ENCODE measurements around the gene ACAD11.

Gene ACAD11

GRCh38 chr3:132521901-132522300 is 137.7 kb downstream of the ACAD11 start:
- DNase-seq (ENCODE audit: low spot score): no peak
- no CpG with 5 or more reads among the region's 5 CpGs for whole genome bisulfite sequencing, 2 donors (ENCODE audit: extremely low coverage in 2 of 2, insufficient read length in 2 of 2, insufficient replicate concordance in 1 of 2)
- no peak overlapping the region for H2BK12ac ChIP-seq (ENCODE audit: low read length)
- H3K4me2 ChIP-seq (ENCODE audit: insufficient read depth, low read length, poor library complexity, severe bottlenecking): no peak overlapping the region
- no peaks in the 10 kb centered on the region for H3K27me3 ChIP-seq (ENCODE audit: control insufficient read depth in 3 of 3, insufficient read depth in 3 of 3, low read depth in 1 of 3, low read length in 3 of 3)
- no peak overlapping the region for H2AFZ ChIP-seq (ENCODE audit: low read length)
- no peak overlapping the region for H3K4ac ChIP-seq (ENCODE audit: low read length)
- H4K8ac ChIP-seq (ENCODE audit: low read depth, low read length): no peak overlapping the region
- H3K14ac ChIP-seq (ENCODE audit: low read length): no peak overlapping the region
- H3K27ac ChIP-seq (replicated peaks; ENCODE audit: low read length): no peak overlapping the region
- H3K4me1 ChIP-seq (ENCODE audit: control insufficient read depth in 2 of 2, insufficient read depth in 1 of 2, low read depth in 1 of 2, low read length in 2 of 2): no peaks in the 10 kb centered on the region
- H2AK5ac ChIP-seq (ENCODE audit: low read depth, low read length): no peak overlapping the region
- H3K79me1 ChIP-seq (ENCODE audit: low read depth, low read length): no peaks in the 10 kb centered on the region
- H2BK120ac ChIP-seq (ENCODE audit: low read depth, low read length): no peak overlapping the region
- H3K9me3 ChIP-seq (replicated peaks in 1 of 2; ENCODE audit: control insufficient read depth in 2 of 2, insufficient read depth in 1 of 2, low read depth in 1 of 2, low read length in 2 of 2): no peaks in the 10 kb centered on the region
- H4K91ac ChIP-seq (ENCODE audit: low read depth, low read length, poor library complexity): no peak overlapping the region
- no peak overlapping the region for H3K18ac ChIP-seq (ENCODE audit: low read length)
- peaks cover 9 to 96% of the 10 kb centered on the region in 2 donors for H3K36me3 ChIP-seq (replicated peaks in 1 of 2; ENCODE audit: control insufficient read depth in 2 of 2, insufficient read depth in 2 of 2, low read length in 2 of 2)
- H3K23ac ChIP-seq (ENCODE audit: low read depth, low read length, poor library complexity): no peak overlapping the region
- no peak overlapping the region for H2BK5ac ChIP-seq (ENCODE audit: low read length)
- no peak overlapping the region for H3K9ac ChIP-seq (ENCODE audit: low read depth, low read length, poor library complexity)
- H3K4me3 ChIP-seq (ENCODE audit: low read length in 2 of 2): no peak overlapping the region
- H2BK15ac ChIP-seq (ENCODE audit: low read length): no peak overlapping the region

GRCh38 chr3:132519914-132520313 is 139.7 kb downstream of the ACAD11 start:
- H3K4me2 ChIP-seq (ENCODE audit: insufficient read depth, low read length, poor library complexity, severe bottlenecking): no peak overlapping the region
- no peak overlapping the region for H2AK5ac ChIP-seq (ENCODE audit: low read depth, low read length)
- WGBS, 2 donors (ENCODE audit: extremely low coverage in 2 of 2, insufficient read length in 2 of 2, insufficient replicate concordance in 1 of 2): no CpG with 5 or more reads among the region's 5 CpGs
- H2BK15ac ChIP-seq (ENCODE audit: low read length): no peak overlapping the region
- H3K9ac ChIP-seq (ENCODE audit: low read depth, low read length, poor library complexity): no peak overlapping the region
- no peak overlapping the region for H3K4ac ChIP-seq (ENCODE audit: low read length)
- no peak overlapping the region for H3K27ac ChIP-seq (replicated peaks; ENCODE audit: low read length)
- H3K79me1 ChIP-seq (ENCODE audit: low read depth, low read length): no peaks in the 10 kb centered on the region
- peaks cover 8 to 98% of the 10 kb centered on the region in 2 donors for H3K36me3 ChIP-seq (replicated peaks in 1 of 2; ENCODE audit: control insufficient read depth in 2 of 2, insufficient read depth in 2 of 2, low read length in 2 of 2)
- H4K91ac ChIP-seq (ENCODE audit: low read depth, low read length, poor library complexity): no peak overlapping the region
- H3K4me1 ChIP-seq (ENCODE audit: control insufficient read depth in 2 of 2, insufficient read depth in 1 of 2, low read depth in 1 of 2, low read length in 2 of 2): no peaks in the 10 kb centered on the region
- H2AFZ ChIP-seq (ENCODE audit: low read length): no peak overlapping the region
- no peaks in the 10 kb centered on the region for H3K27me3 ChIP-seq (ENCODE audit: control insufficient read depth in 3 of 3, insufficient read depth in 3 of 3, low read depth in 1 of 3, low read length in 3 of 3)
- DNase-seq (ENCODE audit: low spot score): no peak
- no peak overlapping the region for H4K8ac ChIP-seq (ENCODE audit: low read depth, low read length)
- H2BK120ac ChIP-seq (ENCODE audit: low read depth, low read length): no peak overlapping the region
- no peak overlapping the region for H3K14ac ChIP-seq (ENCODE audit: low read length)
- H3K18ac ChIP-seq (ENCODE audit: low read length): no peak overlapping the region
- no peaks in the 10 kb centered on the region for H3K9me3 ChIP-seq (replicated peaks in 1 of 2; ENCODE audit: control insufficient read depth in 2 of 2, insufficient read depth in 1 of 2, low read depth in 1 of 2, low read length in 2 of 2)
- no peak overlapping the region for H3K23ac ChIP-seq (ENCODE audit: low read depth, low read length, poor library complexity)
- H2BK12ac ChIP-seq (ENCODE audit: low read length): no peak overlapping the region
- H2BK5ac ChIP-seq (ENCODE audit: low read length): no peak overlapping the region
- no peak overlapping the region for H3K4me3 ChIP-seq (ENCODE audit: low read length in 2 of 2)

DNA sequence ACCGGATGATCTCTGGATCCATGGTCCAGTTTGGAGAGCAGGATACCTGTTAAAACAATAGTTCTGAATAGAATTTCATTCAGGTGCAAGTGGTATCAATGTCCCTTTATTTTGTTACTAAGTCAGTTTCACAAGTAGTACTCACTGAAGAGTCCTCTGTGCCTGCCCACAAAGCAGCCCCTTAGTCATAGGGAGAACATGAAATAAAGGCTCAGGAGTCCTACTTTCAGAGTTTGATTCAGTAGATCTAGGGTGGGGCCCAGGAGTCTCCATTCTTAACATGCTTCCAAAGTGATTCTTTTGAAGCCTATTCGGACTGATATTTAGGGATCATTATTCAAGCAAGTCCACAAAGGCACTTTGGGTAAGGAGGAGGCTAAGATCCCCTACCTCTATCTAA is 142.3 kb downstream of the ACAD11 start:
- Histone ChIP-seq H3K36me3 (replicated peaks in 1 of 2; ENCODE audit: control insufficient read depth in 2 of 2, insufficient read depth in 2 of 2, low read length in 2 of 2) (peaks cover 10 to 98% of the 10 kb centered on the region in 2 donors), H3K27me3 (ENCODE audit: control insufficient read depth in 3 of 3, insufficient read depth in 3 of 3, low read depth in 1 of 3, low read length in 3 of 3) (no peaks in the 10 kb centered on the region)

GRCh38 chr3:132513057-132513456 is 146.6 kb downstream of the ACAD11 start:
- Histone ChIP-seq H3K9ac (ENCODE audit: low read depth, low read length, poor library complexity) (no peak overlapping the region), H3K18ac (ENCODE audit: low read length) (no peak overlapping the region), H2AFZ (ENCODE audit: low read length) (no peak overlapping the region), H3K4me3 (ENCODE audit: low read length in 2 of 2) (no peak overlapping the region), H2BK12ac (ENCODE audit: low read length) (no peak overlapping the region), H4K8ac (ENCODE audit: low read depth, low read length) (no peak overlapping the region), H3K36me3 (replicated peaks in 1 of 2; ENCODE audit: control insufficient read depth in 2 of 2, insufficient read depth in 2 of 2, low read length in 2 of 2) (peaks cover 14 to 99% of the 10 kb centered on the region in 2 donors), H2AK5ac (ENCODE audit: low read depth, low read length) (no peak overlapping the region), H3K27ac (replicated peaks; ENCODE audit: low read length) (no peak overlapping the region), H2BK120ac (ENCODE audit: low read depth, low read length) (no peak overlapping the region), H2BK15ac (ENCODE audit: low read length) (no peak overlapping the region), H3K4ac (ENCODE audit: low read length) (no peak overlapping the region), H3K23ac (ENCODE audit: low read depth, low read length, poor library complexity) (no peak overlapping the region), H3K27me3 (ENCODE audit: control insufficient read depth in 3 of 3, insufficient read depth in 3 of 3, low read depth in 1 of 3, low read length in 3 of 3) (no peaks in the 10 kb centered on the region), H4K91ac (ENCODE audit: low read depth, low read length, poor library complexity) (no peak overlapping the region), H3K4me1 (ENCODE audit: control insufficient read depth in 2 of 2, insufficient read depth in 1 of 2, low read depth in 1 of 2, low read length in 2 of 2) (no peaks in the 10 kb centered on the region), H3K14ac (ENCODE audit: low read length) (no peak overlapping the region), H3K4me2 (ENCODE audit: insufficient read depth, low read length, poor library complexity, severe bottlenecking) (no peak overlapping the region), H3K79me1 (ENCODE audit: low read depth, low read length) (no peaks in the 10 kb centered on the region), H3K9me3 (replicated peaks in 1 of 2; ENCODE audit: control insufficient read depth in 2 of 2, insufficient read depth in 1 of 2, low read depth in 1 of 2, low read length in 2 of 2) (no peaks in the 10 kb centered on the region), H2BK5ac (ENCODE audit: low read length) (no peak overlapping the region)
- DNase-seq (ENCODE audit: low spot score): no peak
- no CpG with 5 or more reads among the region's 5 CpGs for WGBS, 2 donors (ENCODE audit: extremely low coverage in 2 of 2, insufficient read length in 2 of 2, insufficient replicate concordance in 1 of 2)

More for the DNA sequence above, 142.3 kb downstream of the ACAD11 start:
- Histone ChIP-seq H2AFZ (ENCODE audit: low read length) (no peak overlapping the region), H2AK5ac (ENCODE audit: low read depth, low read length) (no peak overlapping the region), H3K18ac (ENCODE audit: low read length) (no peak overlapping the region), H3K4me2 (ENCODE audit: insufficient read depth, low read length, poor library complexity, severe bottlenecking) (no peak overlapping the region), H2BK5ac (ENCODE audit: low read length) (no peak overlapping the region), H3K9me3 (replicated peaks in 1 of 2; ENCODE audit: control insufficient read depth in 2 of 2, insufficient read depth in 1 of 2, low read depth in 1 of 2, low read length in 2 of 2) (no peaks in the 10 kb centered on the region), H3K4ac (ENCODE audit: low read length) (no peak overlapping the region), H2BK12ac (ENCODE audit: low read length) (no peak overlapping the region), H4K8ac (ENCODE audit: low read depth, low read length) (no peak overlapping the region), H4K91ac (ENCODE audit: low read depth, low read length, poor library complexity) (no peak overlapping the region), H2BK120ac (ENCODE audit: low read depth, low read length) (no peak overlapping the region), H3K4me3 (ENCODE audit: low read length in 2 of 2) (no peak overlapping the region), H3K79me1 (ENCODE audit: low read depth, low read length) (no peaks in the 10 kb centered on the region), H3K9ac (ENCODE audit: low read depth, low read length, poor library complexity) (no peak overlapping the region), H3K23ac (ENCODE audit: low read depth, low read length, poor library complexity) (no peak overlapping the region), H3K27ac (replicated peaks; ENCODE audit: low read length) (no peak overlapping the region), H2BK15ac (ENCODE audit: low read length) (no peak overlapping the region), H3K4me1 (ENCODE audit: control insufficient read depth in 2 of 2, insufficient read depth in 1 of 2, low read depth in 1 of 2, low read length in 2 of 2) (no peaks in the 10 kb centered on the region), H3K14ac (ENCODE audit: low read length) (no peak overlapping the region)
- no peak for DNase-seq (ENCODE audit: low spot score)
- no CpG with 5 or more reads among the region's 2 CpGs for WGBS, 2 donors (ENCODE audit: extremely low coverage in 2 of 2, insufficient read length in 2 of 2, insufficient replicate concordance in 1 of 2)
